C4-2B (cell line): ENCODE results near the gene C2CD2.

Experiments used
- H3K27ac ChIP-seq: fragments of 450-650 bp; 2 replicates; pipeline ENCODE4 v1.5.1; 2017
- CTCF ChIP-seq: fragments of 450-650 bp; conservative IDR thresholded peaks from 2 replicates; pipeline ENCODE4 v1.5.1; 2017; ENCODE audit warnings: mild to moderate bottlenecking
- ZFX ChIP-seq: fragments of 450-650 bp; IDR thresholded peaks from 2 replicates; pipeline ENCODE4 v1.6.1; 2017

The C2CD2 gene

GRCh38 chr21:41845310-41846032 lies 108.3 kb downstream of the C2CD2 start:
- peak overlapping the region; percentile 41 for H3K27ac ChIP-seq
- no peak for TF ChIP-seq ZFX
- TF ChIP-seq CTCF = no peak

- TF ChIP-seq ZFX = no peak
- no peak for TF ChIP-seq CTCF
- no peak overlapping the region for H3K27ac ChIP-seq
Measured at GRCh38 chr21:41843584-41843983, 110.2 kb downstream of the C2CD2 start.

- no peak overlapping the region for H3K27ac ChIP-seq
- TF ChIP-seq CTCF (no peak), ZFX (no peak)
Measured at GRCh38 chr21:41840880-41841279, 112.9 kb downstream of the C2CD2 start.

- H3K27ac ChIP-seq = no peak overlapping the region
- TF ChIP-seq CTCF = no peak
- no peak for TF ChIP-seq ZFX
Measured at GRCh38 chr21:41839387-41840000, 114.3 kb downstream of the C2CD2 start.

- no peak for TF ChIP-seq CTCF
- no peak for TF ChIP-seq ZFX
- no peak overlapping the region for H3K27ac ChIP-seq
Measured at GRCh38 chr21:41837756-41838297, 116.0 kb downstream of the C2CD2 start.

- TF ChIP-seq CTCF = no peak
- no peak for TF ChIP-seq ZFX
- no peak overlapping the region for H3K27ac ChIP-seq
Measured at GRCh38 chr21:41836166-41837015, 117.4 kb downstream of the C2CD2 start.

- no peak overlapping the region for H3K27ac ChIP-seq
- no peak for TF ChIP-seq ZFX
Measured at GRCh38 chr21:41835711-41836154, 118.1 kb downstream of the C2CD2 start.
